HEK293 (cell line): ENCODE data around the gene TSPAN14.

Experiments used
- BCL11A ChIP-seq: fragments of 450-650 bp; formaldehyde crosslinking; IDR thresholded peaks from 2 replicates; pipeline ENCODE4 v1.5.1; 2016; ENCODE audit warnings: low read depth, missing biosample characterization, missing genetic modification characterization
- EGR2 ChIP-seq: fragments of 450-650 bp; formaldehyde crosslinking; IDR thresholded peaks from 2 replicates; pipeline ENCODE4 v1.5.1; 2016; ENCODE audit warnings: low read depth, missing biosample characterization, missing genetic modification characterization
- INSM2 ChIP-seq: fragments of 450-650 bp; formaldehyde crosslinking; IDR thresholded peaks from 2 replicates; pipeline ENCODE4 v1.5.1; 2016; ENCODE audit warnings: missing biosample characterization, missing genetic modification characterization
- SALL2 ChIP-seq: fragments of 450-650 bp; formaldehyde crosslinking; IDR thresholded peaks from 2 replicates; pipeline ENCODE4 v1.5.0; 2017; ENCODE audit warnings: missing biosample characterization, mild to moderate bottlenecking, missing genetic modification characterization, borderline replicate concordance
- WT1 ChIP-seq: fragments of 450-650 bp; formaldehyde crosslinking; IDR thresholded peaks from 2 replicates; pipeline ENCODE4 v1.5.1; 2016; ENCODE audit warnings: missing biosample characterization, missing genetic modification characterization
- ZBTB10 ChIP-seq: fragments of 450-650 bp; formaldehyde crosslinking; IDR thresholded peaks from 2 replicates; pipeline ENCODE4 v1.5.1; 2016; ENCODE audit warnings: missing biosample characterization, missing genetic modification characterization
- ZBTB49 ChIP-seq: fragments of 450-650 bp; formaldehyde crosslinking; IDR thresholded peaks from 2 replicates; pipeline ENCODE4 v1.5.1; 2016; ENCODE audit warnings: missing biosample characterization, missing genetic modification characterization, low read depth
- ZNF112 ChIP-seq: fragments of 450-650 bp; formaldehyde crosslinking; IDR thresholded peaks from 2 replicates; pipeline ENCODE4 v1.5.0; 2017; ENCODE audit warnings: missing biosample characterization, missing genetic modification characterization
- ZNF146 ChIP-seq: fragments of 450-650 bp; formaldehyde crosslinking; IDR thresholded peaks from 2 replicates; pipeline ENCODE4 v1.5.1; 2016; ENCODE audit warnings: missing biosample characterization, missing genetic modification characterization
- ZNF211 ChIP-seq: fragments of 450-650 bp; formaldehyde crosslinking; IDR thresholded peaks from 2 replicates; pipeline ENCODE4 v1.5.1; 2016; ENCODE audit warnings: low read depth, missing biosample characterization, missing genetic modification characterization
- ZNF248 ChIP-seq: fragments of 450-650 bp; formaldehyde crosslinking; IDR thresholded peaks from 2 replicates; pipeline ENCODE4 v1.5.1; 2017; ENCODE audit warnings: missing biosample characterization, missing genetic modification characterization
- ZNF311 ChIP-seq: fragments of 450-650 bp; formaldehyde crosslinking; IDR thresholded peaks from 2 replicates; pipeline ENCODE4 v1.5.1; 2017; ENCODE audit warnings: missing biosample characterization, missing genetic modification characterization, borderline replicate concordance
- ZNF341 ChIP-seq: fragments of 450-650 bp; formaldehyde crosslinking; IDR thresholded peaks from 2 replicates; pipeline ENCODE4; 2016; ENCODE audit warnings: low read depth, missing biosample characterization, missing genetic modification characterization
- ZNF350 ChIP-seq: fragments of 450-650 bp; formaldehyde crosslinking; IDR thresholded peaks from 2 replicates; pipeline ENCODE4 v1.5.0; 2017; ENCODE audit warnings: missing biosample characterization, mild to moderate bottlenecking, missing genetic modification characterization
- ZNF366 ChIP-seq: fragments of 450-650 bp; formaldehyde crosslinking; conservative IDR thresholded peaks from 2 replicates; pipeline ENCODE4 v1.5.1; 2016; ENCODE audit warnings: missing biosample characterization, missing genetic modification characterization
- ZNF423 ChIP-seq: fragments of 450-650 bp; formaldehyde crosslinking; IDR thresholded peaks from 2 replicates; pipeline ENCODE4 v1.5.1; 2016; ENCODE audit warnings: missing biosample characterization, missing genetic modification characterization
- ZNF488 ChIP-seq: fragments of 450-650 bp; formaldehyde crosslinking; IDR thresholded peaks from 2 replicates; pipeline ENCODE4 v1.5.1; 2016; ENCODE audit warnings: missing biosample characterization, missing genetic modification characterization
- ZNF518A ChIP-seq: fragments of 450-650 bp; formaldehyde crosslinking; conservative IDR thresholded peaks from 2 replicates; pipeline ENCODE4 v1.5.1; 2016; ENCODE audit warnings: low read depth, missing biosample characterization, missing genetic modification characterization
- ZNF544 ChIP-seq: fragments of 450-650 bp; formaldehyde crosslinking; IDR thresholded peaks from 2 replicates; pipeline ENCODE4 v1.5.0; 2017; ENCODE audit warnings: missing biosample characterization, missing genetic modification characterization
- ZNF585B ChIP-seq: fragments of 450-650 bp; formaldehyde crosslinking; IDR thresholded peaks from 2 replicates; pipeline ENCODE4 v1.5.1; 2016; ENCODE audit warnings: missing biosample characterization, missing genetic modification characterization
- ZNF626 ChIP-seq: fragments of 450-650 bp; sonication (Bioruptor Pico); formaldehyde crosslinking; IDR thresholded peaks from 2 replicates; pipeline ENCODE4 v1.5.1; 2018; ENCODE audit warnings: missing biosample characterization, missing genetic modification characterization, inconsistent platforms
- ZNF629 ChIP-seq: fragments of 450-650 bp; formaldehyde crosslinking; IDR thresholded peaks from 2 replicates; pipeline ENCODE4 v1.5.1; 2017; ENCODE audit warnings: missing biosample characterization, missing genetic modification characterization
- ZNF660 ChIP-seq: fragments of 450-650 bp; IDR thresholded peaks from 2 replicates; pipeline ENCODE4 v1.5.1; 2018; ENCODE audit warnings: missing biosample characterization, mild to moderate bottlenecking, missing genetic modification characterization
- ZNF747 ChIP-seq: fragments of 450-650 bp; formaldehyde crosslinking; IDR thresholded peaks from 2 replicates; pipeline ENCODE4 v1.5.1; 2016; ENCODE audit warnings: missing biosample characterization, missing genetic modification characterization
- ZSCAN30 ChIP-seq: fragments of 450-650 bp; IDR thresholded peaks from 2 replicates; pipeline ENCODE4 v1.5.1; 2018; ENCODE audit warnings: missing biosample characterization, mild to moderate bottlenecking, missing genetic modification characterization, moderate library complexity
- ZSCAN5A ChIP-seq: fragments of 450-650 bp; formaldehyde crosslinking; IDR thresholded peaks from 2 replicates; pipeline ENCODE4 v1.5.1; 2016; ENCODE audit warnings: missing biosample characterization, missing genetic modification characterization

Gene TSPAN14

GRCh38 chr10:80444646-80445319, 9.3 kb upstream of the TSPAN14 start (continued):
- no peak for TF ChIP-seq ZNF747
- no peak for TF ChIP-seq EGR2
- no peak for TF ChIP-seq ZNF146
- no peak for TF ChIP-seq ZNF518A (tag by site-specific recombination)
- no peak for TF ChIP-seq ZNF544 (tag by site-specific recombination)
- no peak for TF ChIP-seq ZNF341
- TF ChIP-seq ZSCAN30 = peak; percentile 82; the same call in 1 of the 2 replicates
- no peak for TF ChIP-seq ZNF211
- no peak for TF ChIP-seq ZNF311 (tag by site-specific recombination)
- no peak for TF ChIP-seq ZNF585B (tag by site-specific recombination)
- no peak for TF ChIP-seq ZBTB49 (tag by site-specific recombination)
- no peak for TF ChIP-seq ZNF248
- no peak for TF ChIP-seq WT1 (tag by site-specific recombination)
- no peak for TF ChIP-seq BCL11A
- no peak for TF ChIP-seq ZNF423 (tag by site-specific recombination)
- no peak for TF ChIP-seq ZNF488 (tag by site-specific recombination)
- TF ChIP-seq ZBTB10 (tag by site-specific recombination) = no peak
- no peak for TF ChIP-seq INSM2
- TF ChIP-seq ZNF350 (tag by site-specific recombination) = no peak
- no peak; the same call in 1 of the 2 replicates for TF ChIP-seq ZNF660 (tag by site-specific recombination)
- TF ChIP-seq ZNF112 (tag by site-specific recombination) = no peak
- no peak for TF ChIP-seq ZSCAN5A
- no peak for TF ChIP-seq ZNF629 (tag by site-specific recombination)
- TF ChIP-seq ZNF366 (tag by site-specific recombination) = 0 out of 2 replicates have a peak, but pooled peaks have one; percentile 38
- TF ChIP-seq SALL2 (tag by site-specific recombination) = no peak
- no peak for TF ChIP-seq ZNF626 (tag by site-specific recombination)
